Natural killer cell (primary cell): ENCODE measurements around the gene PCDH9. TPM values are rescaled to one million over a fixed set of nuclear protein-coding genes. Genes with fewer than 3 reads are reported as not detected.

Experiments used
- ATAC-seq, 3 donors: fragments of 150-1000 bp in 2 of 3; fragments of 200-7000 bp in 1 of 3; cut with Tn5 transposase; 1 replicate in 1 of 3; 2 replicates in 2 of 3; pipeline ENCODE4 v1.10.0; 2021; ENCODE audit warnings: mild to moderate bottlenecking in 2 of 3, moderate library complexity in 2 of 3
- DNase-seq, 2 donors: peaks; one replicate each; pipeline versions ENCODE4 v3.0.0 to v3.0.0-alpha.2; 2013 to 2021; ENCODE audit warnings: mixed read lengths in 1 of 2
- H3K27ac ChIP-seq: one replicate; pipeline ENCODE4 v1.5.1; 2013; ENCODE audit warnings: mild to moderate bottlenecking, low read length
- H3K27me3 ChIP-seq: one replicate; pipeline ENCODE4 v1.6.1; 2013; ENCODE audit warnings: low read length; ENCODE audit not compliant: control insufficient read depth, insufficient read depth
- H3K36me3 ChIP-seq: one replicate; pipeline ENCODE4 v1.6.1; 2013; ENCODE audit warnings: low read length; ENCODE audit not compliant: control insufficient read depth, insufficient read depth
- H3K4me1 ChIP-seq: one replicate; pipeline ENCODE4 v1.6.1; 2013; ENCODE audit warnings: low read length; ENCODE audit not compliant: control insufficient read depth, insufficient read depth
- H3K4me3 ChIP-seq: one replicate; pipeline ENCODE4 v1.5.1; 2013; ENCODE audit warnings: low read length
- H3K9me3 ChIP-seq: one replicate; pipeline ENCODE4 v1.6.1; 2013; ENCODE audit warnings: low read length; ENCODE audit not compliant: control insufficient read depth, insufficient read depth
- H3K27ac Mint-ChIP-seq, 2 donors: one replicate each; pipeline ENCODE4 v1.8.0; 2022; ENCODE audit warnings: mild to moderate bottlenecking in 2 of 2, mixed read lengths in 2 of 2, moderate library complexity in 1 of 2
- H3K27me3 Mint-ChIP-seq, 2 donors: one replicate each; pipeline ENCODE4 v1.8.0; 2022; ENCODE audit warnings: low read depth in 2 of 2, mixed read lengths in 2 of 2
- H3K36me3 Mint-ChIP-seq: one replicate; pipeline ENCODE4 v1.8.0; 2022; ENCODE audit warnings: mixed read lengths
- H3K4me1 Mint-ChIP-seq, 2 donors: one replicate each; pipeline ENCODE4 v1.8.0; 2022; ENCODE audit warnings: mixed read lengths in 2 of 2
- H3K4me3 Mint-ChIP-seq: one replicate; pipeline ENCODE4 v1.8.0; 2022; ENCODE audit warnings: mild to moderate bottlenecking, moderate library complexity, mixed read lengths
- H3K9me3 Mint-ChIP-seq, 2 donors: one replicate each; pipeline ENCODE4 v1.8.0; 2022; ENCODE audit warnings: mixed read lengths in 2 of 2
- CTCF ChIP-seq: fragments of 200-600 bp; IDR thresholded peaks from one replicate; pipeline ENCODE4 v1.8.0; 2022; ENCODE audit warnings: antibody characterized with exemption
- WGBS: methylation state at CpG from one replicate; pipeline ENCODE4 v1.1.7; 2013; ENCODE audit warnings: missing lambda C conversion rate; ENCODE audit not compliant: insufficient coverage; 5-methylcytosine and 5-hydroxymethylcytosine counted together
- intact Hi-C: fragments of 100-400 bp; cut with micrococcal nuclease; formaldehyde crosslinking; loops from one replicate; pipeline ENCODE4 v1.14.2; 2022
- total RNA-seq, 4 donors: library from RNA; stranded (reverse); fragments of 120-200 nt in 1 of 4; gene quantifications; one replicate each; pipeline versions ENCODE4 v1.2.3 to v1.2.4, GENCODE V29; 2013 to 2022

PCDH9 gene
- total RNA-seq, 3 donors from 2014 or later (not counting 1 experiment from before 2014, with no cell fraction given), result 0.43 to 1.5 (median 0.68) TPM

- no peaks in the 10 kb centered on the region for H3K4me1 Mint-ChIP-seq
- TF ChIP-seq CTCF, result no peak
Measured at GRCh38 chr13:66644855-66645460, 585.2 kb downstream of the PCDH9 start.

GRCh38 chr13:66640231-66640630 is 589.9 kb downstream of the PCDH9 start:
- no peak for ATAC-seq
- 80% methylated on average over 2 of the region's 2 CpGs for WGBS
- DNase-seq, result no peak
- no peak overlapping the region for H3K4me3 ChIP-seq
- H3K27me3 ChIP-seq, result no peaks in the 10 kb centered on the region
- Mint-ChIP-seq H3K4me3 (no peak overlapping the region), H3K27me3 (no peaks in the 10 kb centered on the region), H3K9me3 (no peaks in the 10 kb centered on the region), H3K36me3 (no peaks in the 10 kb centered on the region), H3K4me1 (no peaks in the 10 kb centered on the region), H3K27ac (no peak overlapping the region)
- no peak overlapping the region for H3K27ac ChIP-seq
- no peaks in the 10 kb centered on the region for H3K36me3 ChIP-seq
- H3K4me1 ChIP-seq, result no peaks in the 10 kb centered on the region
- TF ChIP-seq CTCF, result no peak
- intact Hi-C loops, result no loop called here
- H3K9me3 ChIP-seq, result no peaks in the 10 kb centered on the region

More at GRCh38 chr13:66644855-66645460, 585.2 kb downstream of the PCDH9 start:
- Mint-ChIP-seq H3K4me3 (no peak overlapping the region), H3K27me3 (no peaks in the 10 kb centered on the region), H3K36me3 (no peaks in the 10 kb centered on the region), H3K27ac (no peak overlapping the region), H3K9me3 (peaks cover 0 to 2% of the 10 kb centered on the region in 2 donors)
- Histone ChIP-seq H3K4me1 (no peaks in the 10 kb centered on the region), H3K27me3 (no peaks in the 10 kb centered on the region), H3K9me3 (peaks cover 9% of the 10 kb centered on the region), H3K4me3 (no peak overlapping the region), H3K36me3 (no peaks in the 10 kb centered on the region), H3K27ac (peak overlapping the region; percentile 35)
- intact Hi-C loops, result no loop called here
- ATAC-seq (no peak), DNase-seq (no peak)
- 92% methylated on average over 1 of the region's 3 CpGs for WGBS

GRCh38 chr13:66639044-66639443 is 591.1 kb downstream of the PCDH9 start:
- Mint-ChIP-seq H3K36me3 (no peaks in the 10 kb centered on the region), H3K9me3 (peaks cover 0 to 2% of the 10 kb centered on the region in 2 donors), H3K27me3 (no peaks in the 10 kb centered on the region), H3K4me1 (no peaks in the 10 kb centered on the region), H3K27ac (no peak overlapping the region), H3K4me3 (no peak overlapping the region)
- Histone ChIP-seq H3K27me3 (no peaks in the 10 kb centered on the region), H3K9me3 (no peaks in the 10 kb centered on the region), H3K36me3 (no peaks in the 10 kb centered on the region), H3K4me1 (no peaks in the 10 kb centered on the region), H3K4me3 (no peak overlapping the region), H3K27ac (no peak overlapping the region)
- no peak for TF ChIP-seq CTCF
- no peak for ATAC-seq
- intact Hi-C loops, result no loop called here
- 67% methylated on average over 1 of the region's 1 CpG for WGBS
- no peak for DNase-seq

- H3K9me3 Mint-ChIP-seq, result peaks cover 0 to 3% of the 10 kb centered on the region in 2 donors
- TF ChIP-seq CTCF, result no peak
- Histone ChIP-seq H3K9me3 (no peaks in the 10 kb centered on the region), H3K4me1 (no peaks in the 10 kb centered on the region), H3K27ac (no peak overlapping the region), H3K4me3 (no peak overlapping the region), H3K36me3 (no peaks in the 10 kb centered on the region), H3K27me3 (no peaks in the 10 kb centered on the region)
- ATAC-seq (no peak), DNase-seq (no peak)
- no peaks in the 10 kb centered on the region for H3K4me1 Mint-ChIP-seq
- intact Hi-C loops, result no loop called here
- WGBS, result 79% methylated on average over 1 of the region's 1 CpG
- no peak overlapping the region for H3K4me3 Mint-ChIP-seq
- no peaks in the 10 kb centered on the region for H3K27me3 Mint-ChIP-seq
- no peaks in the 10 kb centered on the region for H3K36me3 Mint-ChIP-seq
- H3K27ac Mint-ChIP-seq, result no peak overlapping the region
Measured at GRCh38 chr13:66635526-66635925, 594.6 kb downstream of the PCDH9 start.
